Spinal cord (tissue), 10 donors: ENCODE data around the gene RB1. TPM values are rescaled to one million over a fixed set of nuclear protein-coding genes. Genes with fewer than 3 reads are reported as not detected.
A peak's percentile ranks its signal among the peaks of the same experiment; 100 is the strongest.

Experiments used
- DNase-seq, 6 donors: peaks; one replicate each; pipeline versions ENCODE4 v3.0.0 to v3.0.0-alpha.2; 2013 to 2015; ENCODE audit warnings: low spot score in 6 of 6, low read depth in 4 of 6
- H3K27ac ChIP-seq: one replicate; pipeline ENCODE4 v1.5.1; 2013; ENCODE audit warnings: low read depth, low read length, control low read depth
- H3K27me3 ChIP-seq: one replicate; pipeline ENCODE4 v1.6.1; 2013; ENCODE audit warnings: low read length; ENCODE audit not compliant: control insufficient read depth, insufficient read depth
- H3K36me3 ChIP-seq: one replicate; pipeline ENCODE4 v1.6.1; 2013; ENCODE audit warnings: low read length; ENCODE audit not compliant: control insufficient read depth, insufficient read depth
- H3K4me1 ChIP-seq: one replicate; pipeline ENCODE4 v1.6.1; 2013; ENCODE audit warnings: low read length; ENCODE audit not compliant: control insufficient read depth, insufficient read depth
- H3K4me3 ChIP-seq: one replicate; pipeline ENCODE4 v1.5.1; 2013; ENCODE audit warnings: low read depth, low read length, control low read depth
- H3K9me3 ChIP-seq: one replicate; pipeline ENCODE4 v1.6.1; 2013; ENCODE audit warnings: low read length; ENCODE audit not compliant: control insufficient read depth, insufficient read depth
- WGBS: methylation state at CpG from one replicate; pipeline ENCODE4 v1.1.5; 2013; ENCODE audit warnings: missing lambda C conversion rate; ENCODE audit not compliant: insufficient coverage; 5-methylcytosine and 5-hydroxymethylcytosine counted together
- polyA plus RNA-seq, 2 donors: library from polyadenylated mRNA; unstranded; fragments of 120-200 nt; gene quantifications; one replicate each; pipeline ENCODE4 v1.2.1, GENCODE V29; 2013; ENCODE audit not compliant: insufficient read length in 2 of 2
- total RNA-seq, 2 donors: library from RNA; depleted of rRNA in 1 of 2; stranded (reverse); fragments of 120-200 nt in 1 of 2; fragments of >200 nt in 1 of 2; gene quantifications; one replicate each; pipeline versions ENCODE4 v1.2.3 to v1.2.4, GENCODE V29; 2013 to 2014
- donor health status: healthy.

The RB1 gene
- total and polyA plus RNA-seq, 4 donors: 38.0 to 99.8 (median 48.9) TPM

GRCh38 chr13:48370815-48371214 is 67.3 kb downstream of the RB1 start:
- Histone ChIP-seq H3K4me1 (no peaks in the 10 kb centered on the region), H3K27ac (no peak overlapping the region)
- no CpG with 5 or more reads among the region's 2 CpGs for WGBS

GRCh38 chr13:48377857-48378256 is 74.3 kb downstream of the RB1 start:
- H3K27ac ChIP-seq: no peak overlapping the region
- no peaks in the 10 kb centered on the region for H3K9me3 ChIP-seq
- DNase-seq: no peak
- H3K4me1 ChIP-seq: no peaks in the 10 kb centered on the region
- H3K4me3 ChIP-seq: no peak overlapping the region
- H3K36me3 ChIP-seq: peaks cover 6% of the 10 kb centered on the region
- no CpG with 5 or more reads among the region's 2 CpGs for WGBS
- H3K27me3 ChIP-seq: no peaks in the 10 kb centered on the region

More at GRCh38 chr13:48370815-48371214, 67.3 kb downstream of the RB1 start:
- H3K36me3 ChIP-seq: no peaks in the 10 kb centered on the region
- no peak overlapping the region for H3K4me3 ChIP-seq
- H3K27me3 ChIP-seq: no peaks in the 10 kb centered on the region
- no peaks in the 10 kb centered on the region for H3K9me3 ChIP-seq
- DNase-seq: no peak

GRCh38 chr13:48380581-48380980 is 77.0 kb downstream of the RB1 start:
- Histone ChIP-seq H3K27me3 (no peaks in the 10 kb centered on the region), H3K36me3 (peaks cover 6% of the 10 kb centered on the region), H3K4me1 (no peaks in the 10 kb centered on the region), H3K4me3 (no peak overlapping the region), H3K9me3 (no peaks in the 10 kb centered on the region), H3K27ac (no peak overlapping the region)
- DNase-seq: no peak

DNA sequence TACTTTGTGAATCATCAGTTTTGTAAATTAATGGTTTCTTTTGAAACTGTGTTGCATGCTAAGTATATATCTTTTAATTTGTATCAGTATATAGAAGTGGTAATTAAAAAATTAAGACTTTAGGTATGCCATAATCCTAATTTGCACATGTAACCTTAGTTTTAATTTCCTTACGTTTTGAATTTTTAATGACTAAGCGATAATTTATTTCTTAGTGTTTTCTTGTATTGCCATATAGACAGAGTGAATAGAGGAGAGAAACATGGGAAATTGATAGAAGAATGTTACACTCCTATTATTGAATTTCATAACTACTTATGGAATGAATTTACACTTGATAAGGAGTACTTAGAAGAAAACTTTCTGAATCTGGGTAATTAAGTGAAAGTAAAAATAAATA is 79.8 kb downstream of the RB1 start:
- WGBS: no CpG with 5 or more reads among the region's 2 CpGs
- Histone ChIP-seq H3K36me3 (peaks cover 6% of the 10 kb centered on the region), H3K4me3 (no peak overlapping the region), H3K4me1 (no peaks in the 10 kb centered on the region), H3K27ac (no peak overlapping the region), H3K9me3 (no peaks in the 10 kb centered on the region), H3K27me3 (no peaks in the 10 kb centered on the region)
- DNase-seq: no peak

GRCh38 chr13:48386816-48387215 is 83.3 kb downstream of the RB1 start:
- Histone ChIP-seq H3K9me3 (no peaks in the 10 kb centered on the region), H3K27ac (no peak overlapping the region), H3K4me1 (no peaks in the 10 kb centered on the region), H3K4me3 (no peak overlapping the region), H3K36me3 (no peaks in the 10 kb centered on the region), H3K27me3 (no peaks in the 10 kb centered on the region)
- WGBS: 100% methylated on average over 2 of the region's 8 CpGs
- no peak for DNase-seq

DNA sequence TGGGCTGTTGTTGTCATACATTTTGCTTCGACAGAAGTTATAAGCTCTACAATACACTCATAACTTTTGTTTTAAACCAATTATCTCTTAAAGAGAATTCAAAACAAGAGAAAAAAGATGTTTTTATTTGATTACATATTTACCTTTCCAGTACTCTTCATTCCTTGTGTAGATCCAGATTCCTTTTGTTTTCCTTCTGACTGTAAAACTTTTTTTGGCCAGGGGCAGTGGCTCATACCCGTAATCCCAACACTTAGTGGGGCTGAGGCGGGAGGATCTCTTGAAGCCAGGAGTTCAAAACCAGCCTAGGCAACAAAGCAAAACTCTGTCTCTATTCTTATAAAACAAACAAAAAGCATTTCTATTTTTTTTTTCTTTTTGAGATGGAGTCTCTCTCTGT is 87.7 kb downstream of the RB1 start:
- Histone ChIP-seq H3K9me3 (peaks cover 3% of the 10 kb centered on the region), H3K4me3 (no peak overlapping the region), H3K36me3 (no peaks in the 10 kb centered on the region), H3K4me1 (no peaks in the 10 kb centered on the region), H3K27me3 (no peaks in the 10 kb centered on the region), H3K27ac (no peak overlapping the region)
- WGBS: no CpG with 5 or more reads among the region's 3 CpGs
- no peak for DNase-seq

DNA sequence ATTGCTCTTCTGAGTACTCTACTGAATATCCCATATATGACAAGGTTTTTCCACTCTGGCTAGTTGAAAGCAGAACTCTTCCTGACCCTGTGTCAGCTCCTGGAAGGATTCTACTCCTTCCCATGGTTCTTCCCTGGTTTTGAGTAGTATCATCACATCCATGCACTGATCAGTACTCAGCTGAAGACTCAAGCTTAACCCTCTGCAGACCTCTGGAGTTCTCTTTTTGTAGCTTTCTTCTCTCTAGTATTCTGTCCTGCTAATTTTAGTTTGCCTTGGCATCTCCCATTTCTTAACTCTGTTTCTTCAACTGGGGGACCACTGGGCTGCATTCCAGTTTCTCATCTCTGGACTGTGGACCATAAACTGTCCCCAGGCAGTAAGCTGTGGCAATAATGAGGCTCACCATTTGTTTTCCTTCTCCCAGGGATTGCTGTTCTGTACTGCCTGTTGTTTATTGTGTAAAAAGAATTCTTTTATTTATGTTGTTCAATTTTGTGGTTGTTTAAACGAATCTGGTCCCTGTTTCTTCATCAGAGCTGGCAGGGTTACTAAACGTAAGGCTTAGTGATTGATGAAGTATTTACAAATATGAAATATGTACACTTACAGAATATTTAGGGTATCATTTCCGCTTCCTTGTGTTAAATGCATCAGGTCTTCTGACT is 89.6 kb downstream of the RB1 start:
- DNase-seq: peak in 2 of 6 donors; percentile 4 to 15
- WGBS: no CpG with 5 or more reads among the region's 3 CpGs
- Histone ChIP-seq H3K4me1 (no peaks in the 10 kb centered on the region), H3K27ac (no peak overlapping the region), H3K36me3 (no peaks in the 10 kb centered on the region), H3K4me3 (no peak overlapping the region), H3K9me3 (peaks cover 3% of the 10 kb centered on the region), H3K27me3 (no peaks in the 10 kb centered on the region)

DNA sequence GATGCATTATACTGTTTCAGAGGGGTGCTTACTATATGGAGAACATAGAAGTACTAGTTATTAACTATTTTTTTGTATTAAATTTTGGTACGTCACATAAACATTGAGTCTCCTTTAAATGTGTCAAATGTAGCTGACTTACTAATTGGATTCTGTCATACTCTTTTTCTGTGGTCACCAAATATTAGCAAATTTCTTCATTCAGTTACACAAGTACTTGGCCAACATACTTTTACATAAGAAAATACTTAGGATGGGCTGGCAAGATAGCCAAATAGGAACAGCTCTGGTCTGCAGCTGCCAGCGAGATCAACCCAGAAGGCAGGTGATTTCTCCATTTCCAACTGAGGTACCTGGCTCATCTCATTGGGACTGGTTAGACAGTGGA is 90.1 kb downstream of the RB1 start:
- H3K4me1 ChIP-seq: no peaks in the 10 kb centered on the region
- H3K4me3 ChIP-seq: no peak overlapping the region
- DNase-seq: no peak
- H3K36me3 ChIP-seq: no peaks in the 10 kb centered on the region
- H3K27ac ChIP-seq: no peak overlapping the region
- WGBS: 100% methylated on average over 1 of the region's 2 CpGs
- peaks cover 3% of the 10 kb centered on the region for H3K9me3 ChIP-seq
- H3K27me3 ChIP-seq: no peaks in the 10 kb centered on the region

- H3K27me3 ChIP-seq: no peaks in the 10 kb centered on the region
- no peaks in the 10 kb centered on the region for H3K4me1 ChIP-seq
- no peak overlapping the region for H3K4me3 ChIP-seq
- DNase-seq: no peak
- H3K27ac ChIP-seq: no peak overlapping the region
- WGBS: no CpG with 5 or more reads among the region's 1 CpG
- H3K36me3 ChIP-seq: no peaks in the 10 kb centered on the region
- peaks cover 3% of the 10 kb centered on the region for H3K9me3 ChIP-seq
Observed at GRCh38 chr13:48397744-48398143, 94.2 kb downstream of the RB1 start.

DNA sequence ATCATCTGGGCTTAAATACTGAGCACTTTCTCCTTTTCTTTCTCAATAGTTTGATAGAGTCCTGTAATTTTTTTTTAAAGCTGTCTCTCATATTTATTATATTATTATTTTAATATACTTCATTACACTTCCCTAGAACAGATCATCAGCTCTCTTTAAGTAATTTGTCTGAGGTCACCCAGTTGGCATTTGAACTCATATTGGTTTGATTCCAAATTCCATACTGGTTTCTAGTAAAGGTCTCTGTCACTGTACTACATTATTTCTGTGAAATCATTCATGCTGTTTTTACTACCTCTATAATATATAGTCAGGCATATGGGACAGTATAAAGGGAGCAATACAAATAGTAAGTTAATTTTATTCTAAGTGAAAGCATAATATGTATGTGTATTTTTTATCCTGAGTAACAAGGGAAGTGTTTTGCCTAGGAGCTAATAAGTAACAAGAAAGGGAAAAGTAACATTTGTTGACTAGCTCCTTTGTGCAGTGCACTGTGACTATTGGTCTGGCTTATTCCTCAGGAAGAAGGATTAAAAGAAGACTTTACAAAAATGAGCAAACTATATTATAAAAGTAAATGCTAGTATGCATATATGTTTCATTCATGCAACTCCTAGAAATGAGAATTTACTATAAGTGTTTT is 95.0 kb downstream of the RB1 start:
- no peaks in the 10 kb centered on the region for H3K27me3 ChIP-seq
- H3K27ac ChIP-seq: no peak overlapping the region
- H3K36me3 ChIP-seq: no peaks in the 10 kb centered on the region
- no peaks in the 10 kb centered on the region for H3K4me1 ChIP-seq
- no peak overlapping the region for H3K4me3 ChIP-seq
- peaks cover 3% of the 10 kb centered on the region for H3K9me3 ChIP-seq
- no peak for DNase-seq
